NCI-H1048 (cell line): ENCODE data around the gene RAB20.
"Not testable (repeated sequence)": the region's sequence is repeated elsewhere in the genome, so short reads cannot be mapped to it uniquely, and the experiment has no call there.

Experiments
- DNase-seq: peaks from one replicate; lab custom pipeline; 2025; lab: John Stamatoyannopoulos, UW

Gene RAB20

DNA sequence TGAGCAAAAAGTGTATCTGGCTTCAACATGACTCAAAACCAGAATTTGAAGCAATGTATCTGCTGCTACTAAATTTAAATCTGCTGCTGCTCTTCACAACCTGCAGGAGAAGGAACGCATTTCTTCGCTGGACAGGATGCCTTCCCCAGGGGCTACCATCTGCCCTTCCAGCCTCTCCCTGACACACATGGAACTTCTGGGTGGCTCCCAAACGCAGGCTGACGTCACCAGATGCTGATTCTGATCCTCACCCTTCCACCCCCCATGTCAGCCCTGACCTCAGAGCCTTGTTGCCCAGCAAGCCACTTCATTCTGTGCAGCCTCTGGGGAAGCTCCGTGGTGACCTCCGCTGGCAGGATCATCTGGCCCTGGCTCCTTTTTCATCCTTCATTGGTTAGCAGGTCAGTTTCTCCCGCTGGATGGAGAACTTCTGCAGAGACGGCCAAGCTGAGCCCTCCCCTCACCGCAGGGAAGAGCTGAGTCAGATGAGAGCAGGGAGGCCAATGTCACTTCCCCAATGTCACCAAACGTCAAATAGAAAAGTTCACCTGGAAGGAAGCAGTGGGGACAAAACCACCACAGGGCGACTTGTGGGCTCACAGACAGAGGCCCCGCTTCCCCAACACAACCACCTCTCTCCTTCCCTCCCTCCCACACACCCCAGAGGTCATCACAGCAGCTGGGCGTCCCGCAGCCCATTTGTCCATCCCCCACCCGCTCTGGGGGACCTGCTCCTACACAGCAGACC is 14.0 kb upstream of the RAB20 start:
- DNase-seq, result no peak

DNA sequence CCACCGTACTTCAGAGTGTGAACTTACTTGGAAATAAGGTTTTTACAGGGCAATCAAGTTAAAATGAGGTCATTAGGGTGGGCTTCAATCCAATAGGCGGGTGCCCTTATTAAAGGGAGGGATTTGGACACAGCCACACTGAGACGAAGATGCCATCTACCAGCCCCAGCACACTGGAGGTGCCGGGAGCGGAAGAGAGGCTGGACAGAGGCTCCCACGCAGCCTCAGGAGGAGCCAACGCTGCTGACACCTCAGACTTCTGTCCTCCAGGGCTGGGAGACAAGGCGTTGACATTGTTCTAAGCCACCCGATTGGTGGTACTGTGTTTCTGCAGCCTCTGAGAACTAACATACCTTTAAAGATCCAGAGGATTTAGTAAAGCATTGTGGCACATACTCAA is 12.6 kb upstream of the RAB20 start:
- DNase-seq, result no peak

- DNase-seq, result no peak
These were observed 11.2 kb upstream of the RAB20 start for GRCh38 chr13:110572778-110573118.

DNA sequence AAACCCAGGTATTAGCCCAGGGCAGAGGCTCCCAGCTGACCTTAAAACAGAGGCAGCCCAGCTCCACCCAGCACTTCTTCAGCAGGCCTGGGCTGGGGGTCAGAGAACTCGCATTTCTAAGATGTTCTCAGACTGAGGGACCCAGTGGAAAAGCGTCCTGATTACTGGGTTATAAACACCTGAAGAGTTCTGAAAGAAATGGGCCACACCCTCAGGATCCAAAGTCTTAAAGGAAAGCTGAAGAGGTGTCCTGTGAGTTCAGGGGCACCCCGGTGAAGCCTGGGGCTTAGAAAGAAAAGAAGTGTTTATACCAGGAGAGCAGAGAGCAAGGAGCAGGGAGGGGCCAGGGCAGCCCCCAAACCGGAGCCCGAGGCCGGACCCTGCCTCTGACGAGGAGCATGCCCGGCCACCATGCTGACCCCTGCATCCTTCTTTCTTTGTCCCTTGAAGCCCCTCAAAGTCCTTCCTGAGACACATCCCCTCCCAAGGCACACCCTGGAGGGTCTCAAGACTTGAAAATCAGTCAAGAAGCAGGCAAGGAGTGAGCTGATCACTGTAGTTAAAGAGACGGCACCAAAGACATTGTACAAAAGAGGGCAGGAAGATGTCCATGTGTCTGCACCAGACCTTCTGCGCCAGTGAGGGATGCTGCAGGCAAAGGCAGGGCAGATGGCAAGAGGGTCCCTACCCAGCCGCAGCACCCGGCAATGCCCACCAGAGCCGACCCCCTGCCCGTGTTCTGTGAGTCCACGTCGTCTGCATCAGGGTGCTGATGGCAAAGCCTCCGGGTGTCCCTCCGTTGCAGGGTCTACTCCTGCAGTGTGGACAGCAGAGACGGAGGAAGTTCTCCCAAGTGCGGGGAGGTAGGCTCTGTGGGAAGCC is 10.6 kb upstream of the RAB20 start:
- DNase-seq, result no peak

GRCh38 chr13:110570886-110571285 is 9.4 kb upstream of the RAB20 start:
- DNase-seq, result no peak

DNA sequence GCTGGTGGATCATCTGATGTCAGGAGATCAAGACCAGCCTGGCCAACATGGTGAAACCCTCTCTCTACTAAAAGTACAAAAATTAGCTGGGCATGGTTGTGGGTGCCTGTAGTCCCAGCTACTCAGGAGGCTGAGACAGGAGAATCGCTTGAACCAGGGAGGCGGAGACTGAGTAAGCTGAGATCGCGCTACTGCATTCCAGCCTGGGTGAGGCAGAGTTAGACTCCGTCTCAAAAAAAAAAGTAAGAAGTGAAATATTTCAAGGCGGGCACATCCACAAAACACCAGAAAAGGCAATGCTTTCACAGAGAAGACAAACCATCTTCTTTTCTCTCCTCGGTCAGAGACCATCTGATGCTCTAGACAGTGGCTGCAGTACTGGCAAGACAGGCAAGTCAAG is 8.4 kb upstream of the RAB20 start:
- DNase-seq, result not testable (repeated sequence)

DNA sequence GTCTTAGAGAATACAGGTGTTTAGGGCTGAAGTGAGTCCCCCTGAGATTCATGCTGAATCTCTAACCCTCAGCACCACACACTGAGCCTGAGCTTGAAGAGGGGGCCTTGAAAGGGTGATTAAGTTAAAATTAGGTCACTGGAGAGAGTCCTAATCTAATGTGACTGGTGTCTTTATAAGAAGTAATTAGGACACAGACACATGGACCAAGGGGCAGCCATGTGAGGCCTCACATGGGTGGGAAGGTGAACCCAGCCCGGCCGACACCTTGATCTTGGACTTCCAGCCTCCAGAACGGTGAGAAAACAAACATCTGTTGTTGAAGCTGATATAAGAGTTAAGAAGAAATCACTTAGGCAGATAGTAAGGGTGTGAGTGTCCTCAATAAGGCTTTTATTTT is 7.1 kb upstream of the RAB20 start:
- no peak for DNase-seq

GRCh38 chr13:110566171-110566570 is 4.6 kb upstream of the RAB20 start:
- DNase-seq, result no peak

DNA sequence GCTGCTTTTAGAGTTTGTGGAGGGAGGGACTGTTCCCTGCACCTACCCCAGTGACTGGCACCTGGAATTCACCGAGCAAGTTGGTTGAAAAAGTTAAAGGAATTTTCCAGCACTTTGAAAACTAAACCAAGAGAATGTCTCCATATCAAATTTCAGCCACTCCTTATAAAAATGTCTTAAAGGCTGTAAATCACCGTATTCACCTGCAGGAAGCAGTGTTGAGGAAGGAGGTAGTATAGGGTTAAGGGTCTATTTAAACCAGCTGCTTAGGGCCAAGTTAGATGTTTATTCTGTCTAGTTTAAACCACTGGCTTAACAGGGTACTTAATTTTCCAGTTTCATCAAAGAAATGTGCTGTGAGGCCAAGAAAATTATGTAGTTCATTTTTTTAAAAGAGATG is 3.8 kb upstream of the RAB20 start:
- no peak for DNase-seq

DNA sequence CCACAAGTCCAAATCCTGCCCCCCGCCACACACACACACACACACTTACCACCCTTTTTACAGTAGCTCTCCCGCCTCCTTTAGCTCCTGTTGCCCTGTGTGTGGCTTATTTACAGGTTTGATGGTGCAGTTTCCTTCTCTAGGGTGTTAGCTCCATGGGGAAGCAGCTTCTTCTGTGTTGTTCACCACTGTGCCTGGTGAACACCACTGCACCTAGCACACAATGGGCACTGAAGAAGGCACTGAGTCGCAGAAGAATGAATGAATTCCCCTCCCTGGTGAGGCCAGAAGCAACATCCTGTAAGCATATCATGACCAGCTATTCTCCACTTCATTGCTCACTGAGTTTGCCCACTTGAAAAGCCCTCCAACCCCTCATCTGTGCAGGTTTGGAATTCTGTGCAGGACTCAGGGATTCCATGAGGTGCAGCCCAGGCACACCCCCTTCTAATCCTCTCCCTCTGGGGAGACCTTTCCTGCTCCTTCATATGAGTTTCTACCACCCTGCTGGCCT is 3.0 kb upstream of the RAB20 start:
- no peak for DNase-seq

GRCh38 chr13:110563463-110563774 is 1.9 kb upstream of the RAB20 start:
- DNase-seq, result no peak

DNA sequence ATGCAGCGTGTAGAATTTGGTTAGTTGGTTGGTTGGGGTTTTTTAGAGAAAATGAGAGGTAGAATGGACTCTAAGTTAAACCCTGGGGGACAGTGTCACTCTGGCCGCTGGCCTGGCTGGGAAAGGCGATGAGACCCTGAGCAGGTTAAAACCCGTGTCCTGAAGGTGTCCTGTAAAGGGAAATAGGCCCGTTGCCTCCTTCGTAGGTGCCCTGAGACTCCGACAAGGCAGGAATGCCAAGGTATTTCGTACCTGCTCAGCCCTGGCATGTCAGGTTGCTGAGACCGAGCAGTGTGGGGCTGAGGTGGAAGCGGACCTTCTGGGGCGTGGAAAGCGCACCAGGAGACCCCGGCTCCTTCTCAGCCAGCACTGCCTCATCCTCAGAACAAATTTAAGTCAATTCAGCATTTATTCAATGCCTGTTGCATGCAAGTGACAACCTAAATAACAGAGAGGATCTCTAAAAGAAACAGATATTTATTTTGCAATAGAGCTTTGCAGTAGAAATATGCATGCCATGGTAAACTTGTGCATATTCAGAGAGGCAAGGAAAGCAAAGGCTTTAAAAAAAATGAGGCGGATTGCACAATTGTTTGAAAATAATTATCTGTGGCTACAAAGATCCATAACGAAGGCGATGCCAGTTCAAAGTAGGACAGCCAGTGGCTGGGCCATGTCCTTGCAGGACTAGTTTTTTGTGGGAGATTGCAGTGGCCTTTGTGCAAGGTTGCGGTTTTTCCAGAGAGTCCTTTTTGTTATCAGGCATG is 1.4 kb upstream of the RAB20 start:
- no peak for DNase-seq

GRCh38 chr13:110562036-110562597 is 595 bp upstream of the RAB20 start:
- DNase-seq, result no peak

GRCh38 chr13:110560601-110561343 is 750 bp downstream of the RAB20 start:
- DNase-seq, result no peak

GRCh38 chr13:110559986-110560385 is 1.5 kb downstream of the RAB20 start:
- no peak for DNase-seq

GRCh38 chr13:110559429-110559943 is 2.0 kb downstream of the RAB20 start:
- DNase-seq, result no peak

- no peak for DNase-seq
These were observed 3.8 kb downstream of the RAB20 start for GRCh38 chr13:110557610-110558305.

DNA sequence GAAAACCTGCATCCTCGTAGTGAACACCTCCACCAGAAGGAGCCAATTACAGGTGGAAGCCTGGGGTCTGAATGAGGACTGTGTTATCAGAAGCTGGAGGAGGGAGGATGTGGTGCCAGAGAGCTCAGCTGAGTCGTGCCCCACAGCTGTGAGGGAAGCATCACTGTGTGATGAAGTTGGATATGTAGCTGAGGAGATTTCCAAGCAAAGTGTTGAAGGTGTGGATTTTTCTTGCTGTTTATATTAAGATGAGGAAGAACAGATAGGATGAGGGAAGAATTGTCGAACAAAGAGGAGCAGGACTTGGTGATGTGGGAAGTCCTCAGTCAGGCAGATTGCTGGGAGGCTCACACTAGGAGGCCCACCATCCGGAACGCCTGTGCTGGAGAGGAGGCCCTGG is 4.4 kb downstream of the RAB20 start:
- DNase-seq, result no peak

- no peak for DNase-seq
These were observed 5.3 kb downstream of the RAB20 start for GRCh38 chr13:110556224-110556606.

DNA sequence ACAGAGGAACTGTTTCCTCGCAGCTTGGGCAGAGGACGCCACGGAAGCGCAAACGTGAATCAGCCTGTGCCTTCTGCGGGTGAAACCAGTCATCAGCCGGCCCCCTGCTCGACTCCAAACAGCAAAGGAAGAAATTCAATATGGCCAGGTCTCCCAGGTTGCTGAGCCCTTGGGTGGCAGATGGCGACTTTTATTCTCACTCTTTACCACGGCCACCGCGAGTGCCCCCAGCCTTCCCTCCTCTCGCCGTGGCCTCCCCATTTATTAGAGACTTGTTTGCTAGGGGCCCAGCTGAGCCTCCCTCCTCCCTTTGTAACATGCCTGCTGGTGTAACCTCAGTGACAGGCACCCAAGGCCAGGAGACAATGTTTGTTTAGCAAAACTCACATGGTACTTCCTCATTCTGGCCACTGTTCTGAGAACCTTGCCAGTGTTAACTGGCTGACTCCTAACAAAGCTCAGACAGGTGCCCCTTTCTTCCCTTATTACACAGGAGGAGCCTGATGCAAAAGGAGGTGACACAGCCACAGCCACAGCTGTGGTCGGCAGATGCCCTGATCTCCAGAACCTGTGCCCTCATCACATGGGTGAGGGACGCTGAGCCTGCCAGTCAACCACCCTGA is 5.8 kb downstream of the RAB20 start:
- no peak for DNase-seq
